Measurements from ENCODE around the gene MED13. TPM values are rescaled to one million over a fixed set of nuclear protein-coding genes. Genes with fewer than 3 reads are reported as not detected.

The MED13 gene
- total and polyA plus RNA-seq, 9 of the 15 experiments (the other 6 are each of a cell fraction or from before 2014, with no cell fraction given), result 5.4 to 48.4 (median 28.2) TPM

GRCh38 chr17:62032480-62032879 is 32.6 kb downstream of the MED13 start:
- intact Hi-C loops (cut with micrococcal nuclease) (no loop called here), in situ Hi-C loops (cut with MboI) (no loop called here)
- peaks cover 80% of the 10 kb centered on the region for H3K36me3 ChIP-seq (ENCODE audit: control insufficient read depth, insufficient read depth, low read length)
- no peak overlapping the region for H3K27ac ChIP-seq (ENCODE audit: extremely low read depth, low read depth, low read length)
- DNase-seq (ENCODE audit: extremely low read depth in 1 of 4, low spot score in 3 of 4) (no peak), FAIRE-seq (no peak), ATAC-seq (no peak)
- peaks cover 45% of the 10 kb centered on the region for H3K79me2 ChIP-seq (ENCODE audit: control insufficient read depth, insufficient read depth, low read length)
- no peak overlapping the region for H3K4me3 ChIP-seq
- no peaks in the 10 kb centered on the region for H3K4me1 ChIP-seq (replicated peaks in 1 of 2; ENCODE audit: control insufficient read depth in 2 of 2, insufficient read depth in 2 of 2, low read length in 2 of 2)
- no peaks in the 10 kb centered on the region for H3K27me3 ChIP-seq (ENCODE audit: control insufficient read depth in 2 of 2, insufficient read depth in 2 of 2, low read length in 2 of 2)
- no peak overlapping the region for H3K9ac ChIP-seq (ENCODE audit: insufficient read depth in 1 of 2, low read depth in 2 of 2, low read length in 2 of 2)
- POLR2A ChIA-PET, result interaction anchor here (1.3 kb wide), 1 partner anchor 8 kb away, joined by 5 read pairs; no protein-coding TSS in a partner anchor
- WGBS (ENCODE audit: insufficient coverage, low coverage, missing lambda C conversion rate), result 86% methylated on average over 2 of the region's 2 CpGs
- TF ChIP-seq ARNT (IDR thresholded peaks at IDR 0.05) (no peak), CEBPG (CRISPR knock-in tag; IDR thresholded peaks at IDR 0.05) (no peak), CEBPG (tag; conservative IDR thresholded peaks at IDR 0.05 in 1 of 2, IDR thresholded peaks at IDR 0.05 in 1 of 2) (no peak), ZNF507 (tag; conservative IDR thresholded peaks at IDR 0.05) (no peak), POLR2A (conservative IDR thresholded peaks at IDR 0.05) (no peak)
- TF ChIP-seq, protein P1, sequence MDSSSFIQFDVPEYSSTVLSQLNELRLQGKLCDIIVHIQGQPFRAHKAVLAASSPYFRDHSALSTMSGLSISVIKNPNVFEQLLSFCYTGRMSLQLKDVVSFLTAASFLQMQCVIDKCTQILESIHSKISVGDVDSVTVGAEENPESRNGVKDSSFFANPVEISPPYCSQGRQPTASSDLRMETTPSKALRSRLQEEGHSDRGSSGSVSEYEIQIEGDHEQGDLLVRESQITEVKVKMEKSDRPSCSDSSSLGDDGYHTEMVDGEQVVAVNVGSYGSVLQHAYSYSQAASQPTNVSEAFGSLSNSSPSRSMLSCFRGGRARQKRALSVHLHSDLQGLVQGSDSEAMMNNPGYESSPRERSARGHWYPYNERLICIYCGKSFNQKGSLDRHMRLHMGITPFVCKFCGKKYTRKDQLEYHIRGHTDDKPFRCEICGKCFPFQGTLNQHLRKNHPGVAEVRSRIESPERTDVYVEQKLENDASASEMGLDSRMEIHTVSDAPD (CRISPR knock-in tag; IDR thresholded peaks at IDR 0.05), result no peak
- H4K20me1 ChIP-seq (replicated peaks; ENCODE audit: control insufficient read depth, insufficient read depth, low read length), result no peaks in the 10 kb centered on the region
- H3K9me1 ChIP-seq (ENCODE audit: control insufficient read depth, insufficient read depth, low read length), result no peaks in the 10 kb centered on the region
- BruUV-seq (replicated peaks), result no TSS peak
- CTCF ChIA-PET (ENCODE audit: low intra/inter-chr PET ratio), result no interaction called here
- H3K4me2 ChIP-seq (ENCODE audit: insufficient read depth, low read length), result no peak overlapping the region
- H2AFZ ChIP-seq (ENCODE audit: low read depth, low read length), result no peak overlapping the region
- H3K9me3 ChIP-seq (replicated peaks; ENCODE audit: control insufficient read depth, insufficient read depth, low read depth, low read length), result no peaks in the 10 kb centered on the region

DNA sequence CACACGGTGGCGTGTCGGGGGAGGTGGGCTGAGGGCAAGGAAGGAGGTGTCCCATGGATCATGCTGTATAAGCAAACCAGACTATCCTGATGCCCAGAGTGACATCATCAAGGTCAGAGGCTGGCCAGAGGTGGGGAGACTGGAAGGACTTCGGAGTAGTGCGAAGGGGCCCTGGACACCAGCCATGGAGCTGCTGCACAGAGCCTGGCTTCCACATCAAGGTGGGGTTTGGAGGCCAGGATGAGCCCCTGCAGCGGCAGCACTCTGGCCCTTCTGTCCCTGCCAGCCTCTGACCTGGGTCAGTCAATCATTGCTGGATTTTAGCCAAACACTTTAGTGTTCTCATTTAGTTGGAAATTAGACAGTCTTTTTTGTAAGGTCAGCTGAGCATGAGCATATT is 34.8 kb downstream of the MED13 start:
- ATAC-seq (no peak), FAIRE-seq (no peak), DNase-seq (ENCODE audit: extremely low read depth in 1 of 4, low spot score in 3 of 4) (no peak)
- ChIA-PET POLR2A (no interaction called here), CTCF (ENCODE audit: low intra/inter-chr PET ratio) (no interaction called here)
- Histone ChIP-seq H3K9ac (ENCODE audit: insufficient read depth in 1 of 2, low read depth in 2 of 2, low read length in 2 of 2) (no peak overlapping the region), H3K9me3 (replicated peaks; ENCODE audit: control insufficient read depth, insufficient read depth, low read depth, low read length) (no peaks in the 10 kb centered on the region), H2AFZ (ENCODE audit: low read depth, low read length) (no peak overlapping the region), H3K27ac (ENCODE audit: extremely low read depth, low read depth, low read length) (no peak overlapping the region), H3K36me3 (ENCODE audit: control insufficient read depth, insufficient read depth, low read length) (peaks cover 90% of the 10 kb centered on the region), H3K27me3 (ENCODE audit: control insufficient read depth in 2 of 2, insufficient read depth in 2 of 2, low read length in 2 of 2) (no peaks in the 10 kb centered on the region), H3K4me3 (no peak overlapping the region), H3K9me1 (ENCODE audit: control insufficient read depth, insufficient read depth, low read length) (no peaks in the 10 kb centered on the region), H4K20me1 (replicated peaks; ENCODE audit: control insufficient read depth, insufficient read depth, low read length) (no peaks in the 10 kb centered on the region), H3K79me2 (ENCODE audit: control insufficient read depth, insufficient read depth, low read length) (peaks cover 46% of the 10 kb centered on the region), H3K4me2 (ENCODE audit: insufficient read depth, low read length) (no peak overlapping the region), H3K4me1 (replicated peaks in 1 of 2; ENCODE audit: control insufficient read depth in 2 of 2, insufficient read depth in 2 of 2, low read length in 2 of 2) (no peaks in the 10 kb centered on the region)
- WGBS (ENCODE audit: insufficient coverage, low coverage, missing lambda C conversion rate), result 91% methylated on average over 6 of the region's 6 CpGs
- BruUV-seq (replicated peaks), result no TSS peak
- in situ Hi-C loops (cut with MboI), result no loop called here
- intact Hi-C loops (cut with micrococcal nuclease), result no loop called here
- TF ChIP-seq GMEB1 (CRISPR knock-in tag; IDR thresholded peaks at IDR 0.05), result no peak
- TF ChIP-seq ATF4 (CRISPR knock-in tag; IDR thresholded peaks at IDR 0.05), result no peak
- no peak for TF ChIP-seq HNRNPLL (IDR thresholded peaks at IDR 0.05; ENCODE audit: low read depth, low read length, poor library complexity, severe bottlenecking)
- no peak for TF ChIP-seq RBBP5 (IDR thresholded peaks at IDR 0.05; ENCODE audit: borderline replicate concordance, insufficient read depth, low read length, poor library complexity, severe bottlenecking)
- no peak for TF ChIP-seq MEF2D (tag; conservative IDR thresholded peaks at IDR 0.05; ENCODE audit: low read depth)
- no peak for TF ChIP-seq ETV5 (CRISPR knock-in tag; IDR thresholded peaks at IDR 0.05; ENCODE audit: low read depth)
- no peak for TF ChIP-seq KAT2B (IDR thresholded peaks at IDR 0.05; ENCODE audit: low read depth, low read length)
- no peak for TF ChIP-seq BDP1 (IDR thresholded peaks at IDR 0.05; ENCODE audit: insufficient read depth, insufficient read length)
